Common myeloid progenitor, CD34-positive (primary cell): ENCODE measurements around the gene SLCO6A1. TPM values are rescaled to one million over a fixed set of nuclear protein-coding genes. Genes with fewer than 3 reads are reported as not detected.

Experiments
- CTCF ChIA-PET: fragments of 350-600 bp; sonication (Branson Sonifier 250); formaldehyde crosslinking; loops from one replicate; lab custom pipeline; 2021; ENCODE audit warnings: antibody characterized with exemption; lab: Charles Lee
- POLR2A ChIA-PET: fragments of 350-600 bp; sonication (Branson Sonifier 250); formaldehyde crosslinking; loops from one replicate; lab custom pipeline; 2021; ENCODE audit warnings: antibody characterized with exemption; lab: Charles Lee
- DNase-seq, 3 donors: peaks; one replicate each; pipeline versions ENCODE4 v3.0.0 to v3.0.0-alpha.2; 2013
- H3K27ac ChIP-seq, 2 experiments: 1 replicate in 1 of 2; 2 replicates in 1 of 2; pipeline ENCODE4 v1.7.0; 2013; ENCODE audit warnings: inconsistent platforms in 2 of 2, low read length in 2 of 2, mild to moderate bottlenecking in 2 of 2, low read depth in 1 of 2, moderate library complexity in 1 of 2; ENCODE audit not compliant: severe bottlenecking in 2 of 2, insufficient read depth in 1 of 2, poor library complexity in 1 of 2
- H3K27me3 ChIP-seq, 5 experiments: replicated peaks in 2 of 5; 1 replicate in 3 of 5; 2 replicates in 2 of 5; pipeline versions ENCODE4 v1.6.1 to v1.7.0; 2013; ENCODE audit warnings: low read length in 4 of 5, mild to moderate bottlenecking in 2 of 5, moderate library complexity in 2 of 5, inconsistent platforms in 1 of 5; ENCODE audit not compliant: insufficient read depth in 5 of 5, control insufficient read depth in 4 of 5
- H3K36me3 ChIP-seq, 4 experiments: 1 replicate in 2 of 4; 2 replicates in 2 of 4; pipeline versions ENCODE4 v1.6.1 to v1.7.0; 2013; ENCODE audit warnings: low read length in 3 of 4, control low read depth in 1 of 4, mild to moderate bottlenecking in 1 of 4; ENCODE audit not compliant: control insufficient read depth in 4 of 4, insufficient read depth in 4 of 4
- H3K4me1 ChIP-seq, 4 experiments: 1 replicate in 3 of 4; 2 replicates in 1 of 4; pipeline versions ENCODE4 v1.6.1 to v1.7.1; 2013; ENCODE audit warnings: low read length in 3 of 4, mild to moderate bottlenecking in 3 of 4, control low read depth in 1 of 4, inconsistent platforms in 1 of 4, moderate library complexity in 1 of 4; ENCODE audit not compliant: control insufficient read depth in 4 of 4, insufficient read depth in 4 of 4; ENCODE audit errors: control extremely low read depth in 1 of 4
- H3K4me3 ChIP-seq, 7 experiments: 1 replicate in 4 of 7; 2 replicates in 3 of 7; pipeline versions ENCODE4 v1.5.1 to v1.7.0; 2013; ENCODE audit warnings: mild to moderate bottlenecking in 7 of 7, low read length in 6 of 7, moderate library complexity in 6 of 7, inconsistent platforms in 2 of 7, low read depth in 2 of 7, control low read depth in 1 of 7; ENCODE audit not compliant: insufficient read depth in 4 of 7, control insufficient read depth in 1 of 7; ENCODE audit errors: extremely low read depth in 1 of 7
- H3K9me3 ChIP-seq, 5 experiments: 1 replicate in 4 of 5; 2 replicates in 1 of 5; pipeline versions ENCODE4 v1.6.1 to v1.7.1; 2013; ENCODE audit warnings: low read length in 4 of 5, mild to moderate bottlenecking in 2 of 5, inconsistent platforms in 1 of 5, low read depth in 1 of 5, moderate library complexity in 1 of 5; ENCODE audit not compliant: control insufficient read depth in 4 of 5, insufficient read depth in 2 of 5; ENCODE audit errors: control extremely low read depth in 1 of 5
- WGBS: methylation state at CpG from one replicate; pipeline ENCODE4 v1.1.5; 2013; ENCODE audit not compliant: insufficient coverage; 5-methylcytosine and 5-hydroxymethylcytosine counted together
- polyA plus RNA-seq: library from polyadenylated mRNA; unstranded; fragments of 120-200 nt; gene quantifications from one replicate; pipeline ENCODE4 v1.2.1, GENCODE V29; 2013

The SLCO6A1 gene, protein sequence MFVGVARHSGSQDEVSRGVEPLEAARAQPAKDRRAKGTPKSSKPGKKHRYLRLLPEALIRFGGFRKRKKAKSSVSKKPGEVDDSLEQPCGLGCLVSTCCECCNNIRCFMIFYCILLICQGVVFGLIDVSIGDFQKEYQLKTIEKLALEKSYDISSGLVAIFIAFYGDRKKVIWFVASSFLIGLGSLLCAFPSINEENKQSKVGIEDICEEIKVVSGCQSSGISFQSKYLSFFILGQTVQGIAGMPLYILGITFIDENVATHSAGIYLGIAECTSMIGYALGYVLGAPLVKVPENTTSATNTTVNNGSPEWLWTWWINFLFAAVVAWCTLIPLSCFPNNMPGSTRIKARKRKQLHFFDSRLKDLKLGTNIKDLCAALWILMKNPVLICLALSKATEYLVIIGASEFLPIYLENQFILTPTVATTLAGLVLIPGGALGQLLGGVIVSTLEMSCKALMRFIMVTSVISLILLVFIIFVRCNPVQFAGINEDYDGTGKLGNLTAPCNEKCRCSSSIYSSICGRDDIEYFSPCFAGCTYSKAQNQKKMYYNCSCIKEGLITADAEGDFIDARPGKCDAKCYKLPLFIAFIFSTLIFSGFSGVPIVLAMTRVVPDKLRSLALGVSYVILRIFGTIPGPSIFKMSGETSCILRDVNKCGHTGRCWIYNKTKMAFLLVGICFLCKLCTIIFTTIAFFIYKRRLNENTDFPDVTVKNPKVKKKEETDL
- polyA plus RNA-seq = not detected

DNA sequence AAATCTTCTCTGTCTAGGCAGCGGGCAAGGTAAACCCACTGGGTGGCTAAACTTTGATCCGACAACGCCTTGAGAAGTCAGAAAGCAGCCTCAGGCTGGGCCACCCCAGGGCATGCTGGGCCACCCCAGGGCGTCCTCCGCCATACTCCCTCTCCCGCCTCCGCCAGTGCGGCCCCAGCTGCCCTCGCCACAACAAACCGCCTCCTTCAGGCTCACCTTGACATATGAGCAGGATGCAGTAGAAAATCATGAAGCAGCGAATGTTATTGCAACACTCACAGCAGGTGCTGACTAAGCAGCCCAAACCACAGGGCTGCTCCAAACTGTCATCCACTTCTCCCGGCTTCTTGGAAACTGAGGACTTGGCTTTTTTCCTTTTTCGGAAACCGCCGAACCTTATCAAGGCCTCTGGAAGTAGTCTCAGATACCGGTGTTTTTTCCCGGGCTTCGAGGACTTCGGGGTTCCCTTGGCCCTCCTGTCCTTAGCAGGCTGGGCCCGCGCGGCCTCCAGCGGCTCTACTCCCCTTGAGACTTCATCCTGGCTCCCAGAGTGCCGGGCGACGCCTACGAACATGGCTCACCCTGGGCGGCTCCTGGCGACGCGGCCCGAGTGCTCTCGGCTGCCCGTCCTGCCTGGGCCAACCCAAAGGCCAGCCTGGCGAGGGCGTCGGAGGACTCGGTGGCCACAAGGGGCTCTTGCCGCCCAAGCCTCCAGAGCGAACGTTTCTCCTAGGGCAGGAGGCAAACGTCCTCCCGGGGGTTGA is at the start of gene SLCO6A1:
Gene SLCO6A1, minus strand, starts transcription at position 731 of the 764 bp plus-strand sequence. Its CDS starts 157 bp downstream, at position 574.
- Histone ChIP-seq H3K4me3 (no peak within 1 kb of the TSS), H3K27ac (no peak within 1 kb of the TSS), H3K36me3 (no peaks in the 10 kb centered on the region), H3K9me3 (no peaks in the 10 kb centered on the region), H3K4me1 (no peaks in the 10 kb centered on the region), H3K27me3 (no peaks in the 10 kb centered on the region)
- CTCF ChIA-PET = no interaction called here
- POLR2A ChIA-PET = no interaction called here
- WGBS = 95% methylated on average over 42 of the region's 43 CpGs
- DNase-seq = no peak

DNA sequence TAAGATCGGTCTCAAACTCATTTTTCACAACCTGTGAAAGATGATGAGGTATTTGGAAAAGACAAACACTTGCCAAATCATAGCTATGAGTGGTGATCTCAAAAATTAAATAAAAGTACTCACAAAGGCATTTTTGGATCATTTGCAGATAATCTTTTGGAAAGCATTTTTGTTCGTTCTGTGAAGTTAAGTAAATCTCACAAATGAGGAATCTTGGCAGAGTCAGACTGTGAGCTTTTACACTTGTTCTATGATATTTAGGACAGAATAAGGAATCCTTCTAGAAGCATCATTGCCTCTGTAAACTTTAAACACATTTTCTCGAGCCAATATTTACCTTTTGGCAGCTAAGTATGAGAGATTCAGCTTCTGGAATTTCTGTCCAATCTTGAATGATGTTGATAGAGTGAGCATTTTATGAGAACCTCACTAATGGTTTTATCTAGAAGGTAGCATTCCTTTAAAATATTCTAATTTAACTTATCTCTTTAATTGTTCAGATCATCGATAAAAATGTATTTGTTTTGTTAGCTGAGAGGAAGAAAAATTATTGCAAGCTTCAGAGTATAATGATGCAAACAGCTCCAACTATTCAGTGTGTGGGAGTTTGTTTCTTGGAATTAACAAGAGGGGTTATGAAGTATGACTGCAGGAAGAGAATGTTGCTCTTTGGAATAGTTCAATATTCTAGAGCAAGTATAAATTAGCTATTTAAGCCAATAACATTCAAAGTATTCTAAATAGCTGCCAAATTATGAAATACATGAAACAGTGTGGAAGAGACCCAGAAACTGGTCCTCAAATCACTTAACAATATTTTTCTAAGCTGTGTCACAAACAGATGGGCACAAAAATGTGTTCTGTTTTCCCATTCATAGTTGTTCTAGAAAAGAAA is 48.6 kb upstream of the SLCO6A1 start:
- peaks cover 0 to 6% (median 0%) of the 10 kb centered on the region in 4 experiments for H3K4me1 ChIP-seq
- H3K9me3 ChIP-seq = peaks cover 0 to 5% (median 0%) of the 10 kb centered on the region in 5 experiments
- H3K27me3 ChIP-seq = no peaks in the 10 kb centered on the region
- WGBS = 100% methylated on average over 1 of the region's 4 CpGs
- no peak overlapping the region for H3K4me3 ChIP-seq
- POLR2A ChIA-PET = no interaction called here
- no peak for DNase-seq
- no peaks in the 10 kb centered on the region for H3K36me3 ChIP-seq
- no peak overlapping the region for H3K27ac ChIP-seq
- CTCF ChIA-PET = interaction anchor here (0.9 to 3.7 kb wide), 5 partner anchors 10 to 29 kb away, joined by 3 to 24 read pairs (median 4); no protein-coding TSS in a partner anchor

DNA sequence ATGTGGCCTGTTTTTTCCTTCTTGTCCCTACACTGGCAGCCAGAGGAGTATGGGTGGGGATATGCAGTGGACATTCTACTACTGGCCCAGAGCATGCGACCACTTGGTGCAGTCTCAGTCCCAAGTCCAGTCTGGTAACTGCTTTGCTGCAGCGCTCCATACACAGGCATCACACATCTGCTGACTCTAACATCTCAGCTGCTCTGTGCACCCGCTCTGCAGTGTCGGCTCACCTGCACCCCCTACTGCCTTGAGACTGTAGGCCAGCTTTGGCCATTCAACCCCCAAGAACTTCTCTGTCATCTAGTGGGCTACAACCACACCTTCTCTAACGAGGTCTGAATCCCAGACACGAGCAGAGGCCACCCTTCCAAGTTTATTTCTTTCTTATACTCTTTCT is 46.4 kb upstream of the SLCO6A1 start:
- Histone ChIP-seq H3K27ac (no peak overlapping the region), H3K27me3 (no peaks in the 10 kb centered on the region), H3K4me3 (no peak overlapping the region), H3K9me3 (peaks cover 0 to 10% (median 4%) of the 10 kb centered on the region in 5 experiments), H3K36me3 (no peaks in the 10 kb centered on the region), H3K4me1 (peaks cover 0 to 13% (median 0%) of the 10 kb centered on the region in 4 experiments)
- POLR2A ChIA-PET = interaction anchor here (0.7 kb wide), 1 partner anchor 390 kb away, joined by 3 read pairs; no protein-coding TSS in a partner anchor
- DNase-seq = peak in 2 of 3 donors; percentile 32 to 39
- CTCF ChIA-PET = interaction anchor here (3.7 kb wide), 1 partner anchor 8 kb away, joined by 24 read pairs; no protein-coding TSS in a partner anchor
- WGBS = 88% methylated on average over 4 of the region's 6 CpGs

DNA sequence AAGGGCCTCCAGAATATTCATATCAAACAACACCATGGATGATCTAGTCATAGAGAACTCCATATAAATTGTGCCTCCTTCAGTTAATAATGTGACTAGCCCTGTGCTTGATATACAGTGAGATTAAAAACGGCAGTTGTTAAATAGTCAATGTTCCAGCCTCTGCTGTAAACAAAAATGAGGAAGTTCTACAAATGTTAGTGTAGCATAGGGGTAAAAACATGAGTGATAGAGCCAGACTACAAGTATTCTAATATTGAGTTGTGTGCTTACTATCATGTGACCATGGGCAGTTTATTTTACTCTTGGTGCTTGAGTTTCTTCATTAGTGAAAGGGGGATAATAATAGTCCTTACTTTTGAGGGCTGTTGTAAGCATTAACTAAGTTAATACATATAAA is 43.3 kb upstream of the SLCO6A1 start:
- ChIA-PET POLR2A (no interaction called here), CTCF (interaction anchor here (0.8 to 1.0 kb wide), 2 partner anchors 8 to 489 kb away, joined by 3 to 4 read pairs; no protein-coding TSS in a partner anchor)
- Histone ChIP-seq H3K27ac (no peak overlapping the region), H3K4me3 (no peak overlapping the region), H3K36me3 (no peaks in the 10 kb centered on the region), H3K9me3 (peaks cover 0 to 5% (median 4%) of the 10 kb centered on the region in 5 experiments), H3K27me3 (no peaks in the 10 kb centered on the region), H3K4me1 (peaks cover 0 to 9% (median 0%) of the 10 kb centered on the region in 4 experiments)
- peak in 2 of 3 donors; percentile 61 to 77 for DNase-seq
- WGBS = 0% methylated on average over 1 of the region's 1 CpG

DNA sequence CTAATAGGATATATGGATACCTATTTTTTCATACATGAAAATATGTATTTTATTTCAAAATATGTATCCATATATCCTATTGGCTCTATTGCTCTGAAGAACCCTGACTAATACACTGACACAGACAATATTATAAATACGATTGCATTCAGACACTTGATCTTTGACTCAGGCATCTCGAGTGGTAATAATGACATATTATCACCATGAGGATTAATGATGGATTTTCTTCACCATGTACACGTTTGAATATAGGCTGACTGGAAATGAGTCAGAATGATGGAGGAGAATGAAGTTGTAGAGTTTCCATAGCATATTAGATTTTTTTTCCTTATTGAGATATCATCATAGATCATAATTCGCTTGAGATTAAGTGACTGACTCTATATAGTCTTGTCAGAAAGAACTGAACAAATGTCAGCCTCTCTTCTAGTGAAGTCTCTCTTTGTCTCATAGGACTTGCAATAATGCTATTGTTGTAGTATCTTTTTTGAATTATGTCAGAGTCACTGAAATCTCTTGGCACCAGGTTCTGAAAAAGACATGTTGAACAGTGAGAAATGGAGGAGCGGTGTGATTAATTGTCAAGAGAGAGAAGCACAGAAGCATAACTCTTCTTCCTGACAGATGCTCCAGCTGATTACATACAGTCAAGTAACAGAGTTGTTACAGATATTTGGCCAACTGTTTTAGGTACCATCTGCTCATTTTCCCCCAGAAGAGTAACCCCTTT is 41.4 kb upstream of the SLCO6A1 start:
- WGBS = no CpG with 5 or more reads among the region's 5 CpGs
- no peak overlapping the region for H3K4me3 ChIP-seq
- H3K27me3 ChIP-seq = no peaks in the 10 kb centered on the region
- ChIA-PET POLR2A (no interaction called here), CTCF (interaction anchor here (7.1 kb wide), 1 partner anchor 16 kb away, joined by 59 read pairs; no protein-coding TSS in a partner anchor)
- DNase-seq = peak in 1 of 3 donors; percentile 20
- H3K9me3 ChIP-seq = peaks cover 0 to 5% (median 4%) of the 10 kb centered on the region in 5 experiments
- no peaks in the 10 kb centered on the region for H3K36me3 ChIP-seq
- peaks cover 0 to 9% (median 0%) of the 10 kb centered on the region in 4 experiments for H3K4me1 ChIP-seq
- H3K27ac ChIP-seq = no peak overlapping the region
